Tibial nerve (tissue), 4 donors: ENCODE measurements around the gene UBXN6.

ENCODE experiments used
- EP300 ChIP-seq, 2 donors: sonication (generic); formaldehyde crosslinking; IDR thresholded peaks; one replicate each; pipeline ENCODE4 v1.6.1; 2017; ENCODE audit warnings: antibody characterized with exemption in 2 of 2, mild to moderate bottlenecking in 1 of 2
- TF ChIP-seq, protein P1 (sequence below), 5 experiments: fragments of 200-600 bp in 3 of 5; fragments of 450-650 bp in 2 of 5; sonication (generic) in 3 of 5; IDR thresholded peaks; one replicate each; pipeline ENCODE4 v1.5.1; 2016 to 2019; ENCODE audit warnings: antibody characterized with exemption in 5 of 5, mild to moderate bottlenecking in 3 of 5, moderate library complexity in 2 of 5

- TF ChIP-seq, protein P1, sequence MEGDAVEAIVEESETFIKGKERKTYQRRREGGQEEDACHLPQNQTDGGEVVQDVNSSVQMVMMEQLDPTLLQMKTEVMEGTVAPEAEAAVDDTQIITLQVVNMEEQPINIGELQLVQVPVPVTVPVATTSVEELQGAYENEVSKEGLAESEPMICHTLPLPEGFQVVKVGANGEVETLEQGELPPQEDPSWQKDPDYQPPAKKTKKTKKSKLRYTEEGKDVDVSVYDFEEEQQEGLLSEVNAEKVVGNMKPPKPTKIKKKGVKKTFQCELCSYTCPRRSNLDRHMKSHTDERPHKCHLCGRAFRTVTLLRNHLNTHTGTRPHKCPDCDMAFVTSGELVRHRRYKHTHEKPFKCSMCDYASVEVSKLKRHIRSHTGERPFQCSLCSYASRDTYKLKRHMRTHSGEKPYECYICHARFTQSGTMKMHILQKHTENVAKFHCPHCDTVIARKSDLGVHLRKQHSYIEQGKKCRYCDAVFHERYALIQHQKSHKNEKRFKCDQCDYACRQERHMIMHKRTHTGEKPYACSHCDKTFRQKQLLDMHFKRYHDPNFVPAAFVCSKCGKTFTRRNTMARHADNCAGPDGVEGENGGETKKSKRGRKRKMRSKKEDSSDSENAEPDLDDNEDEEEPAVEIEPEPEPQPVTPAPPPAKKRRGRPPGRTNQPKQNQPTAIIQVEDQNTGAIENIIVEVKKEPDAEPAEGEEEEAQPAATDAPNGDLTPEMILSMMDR (IDR thresholded peaks at IDR 0.05): no peak
- no peak for TF ChIP-seq EP300 (IDR thresholded peaks at IDR 0.05)
Measured at GRCh38 chr19:4456476-4456842, 1.1 kb downstream of the UBXN6 start.
